IPS DF 4.7 (cell line): ENCODE data around the gene LASP1NB.
"Not testable (repeated sequence)": the region's sequence is repeated elsewhere in the genome, so short reads cannot be mapped to it uniquely, and the experiment has no call there.

ENCODE experiments used
- DNase-seq: peaks from one replicate; pipeline ENCODE4 v3.0.0-alpha.2; 2013; ENCODE audit warnings: low spot score; ENCODE audit errors: extremely low read depth

Gene LASP1NB

DNA sequence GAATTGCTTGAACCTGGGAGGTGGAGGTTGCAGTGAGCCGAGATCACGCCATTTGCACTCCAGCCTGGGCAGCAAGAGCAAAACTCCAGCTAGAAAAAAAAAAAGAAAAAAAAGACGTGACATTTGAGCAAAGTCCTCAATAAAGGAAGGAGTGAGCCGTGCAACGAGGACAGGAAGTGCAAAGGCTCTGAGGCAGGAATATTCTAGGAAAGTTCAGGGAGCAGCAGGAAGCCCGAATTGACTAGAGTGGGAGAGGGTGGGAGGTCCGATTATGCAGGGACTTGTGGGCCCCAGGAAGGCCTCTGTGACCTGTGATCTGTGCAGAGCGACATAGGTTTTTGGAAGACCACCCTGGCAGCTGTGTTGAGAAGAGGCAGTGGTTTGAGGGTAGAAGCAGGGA, 8.6 kb upstream of the LASP1NB start:
- DNase-seq = no peak

DNA sequence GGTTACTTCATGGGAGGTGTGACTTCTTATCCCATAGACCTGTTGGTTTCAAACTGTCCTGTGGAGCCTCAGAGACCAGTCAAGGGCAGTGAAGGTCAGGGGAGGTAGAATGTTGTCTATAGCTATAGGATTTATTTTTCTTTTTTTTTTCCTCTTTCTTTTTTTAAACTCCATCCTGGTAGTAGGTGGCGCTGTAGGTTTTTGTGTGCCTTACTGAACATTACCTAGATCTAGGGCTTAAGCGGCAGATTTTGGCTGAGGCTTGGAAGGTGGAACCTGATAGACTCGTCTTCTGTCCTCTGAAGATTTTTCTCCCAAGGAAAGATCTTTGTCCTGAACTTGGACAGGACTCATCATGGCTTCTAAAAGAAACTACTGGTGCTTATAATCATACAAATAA, 8.2 kb upstream of the LASP1NB start:
- DNase-seq = no peak

DNA sequence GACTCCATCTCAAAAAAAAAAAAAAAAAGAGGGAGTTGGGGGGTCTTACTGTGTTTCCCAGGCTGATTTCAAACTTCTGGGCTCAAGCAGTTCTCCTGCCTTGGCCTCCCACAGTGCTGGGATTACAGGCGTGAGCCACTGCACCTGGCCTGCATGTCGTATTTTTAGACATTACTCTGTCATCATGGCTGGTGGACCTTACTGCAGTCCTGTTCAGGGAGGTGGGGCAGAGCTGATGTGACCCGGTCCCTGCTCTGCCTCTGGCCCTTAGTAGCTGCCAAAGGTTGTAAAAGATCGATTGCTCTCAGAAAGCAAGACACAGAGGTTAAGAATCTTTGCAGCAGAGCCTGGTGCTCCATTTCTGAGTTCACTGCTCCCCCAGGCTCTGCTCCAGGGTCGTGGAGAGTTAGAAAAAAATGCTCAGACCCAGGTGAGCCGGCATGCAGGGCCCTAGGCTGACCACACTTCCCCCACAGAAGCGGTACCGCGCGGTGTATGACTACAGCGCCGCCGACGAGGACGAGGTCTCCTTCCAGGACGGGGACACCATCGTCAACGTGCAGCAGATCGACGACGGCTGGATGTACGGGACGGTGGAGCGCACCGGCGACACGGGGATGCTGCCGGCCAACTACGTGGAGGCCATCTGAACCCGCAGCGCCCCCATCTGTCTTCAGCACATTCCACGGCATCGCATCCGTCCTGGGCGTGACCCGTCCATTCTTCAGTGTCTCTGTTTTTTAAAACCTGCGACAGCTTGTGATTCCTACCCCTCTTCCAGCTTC, 7.1 kb upstream of the LASP1NB start:
- DNase-seq = no peak

DNA sequence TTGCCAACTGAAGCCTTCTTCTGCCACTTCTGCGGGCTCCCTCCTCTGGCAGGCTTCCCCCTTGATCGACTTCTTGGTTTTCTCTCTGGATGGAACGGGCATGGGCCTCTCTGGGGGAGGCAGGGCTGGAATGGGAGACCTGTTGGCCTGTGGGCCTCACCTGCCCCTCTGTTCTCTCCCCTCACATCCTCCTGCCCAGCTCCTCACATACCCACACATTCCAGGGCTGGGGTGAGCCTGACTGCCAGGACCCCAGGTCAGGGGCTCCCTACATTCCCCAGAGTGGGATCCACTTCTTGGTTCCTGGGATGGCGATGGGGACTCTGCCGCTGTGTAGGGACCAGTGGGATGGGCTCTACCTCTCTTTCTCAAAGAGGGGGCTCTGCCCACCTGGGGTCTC, 6.5 kb upstream of the LASP1NB start:
- no peak for DNase-seq

DNA sequence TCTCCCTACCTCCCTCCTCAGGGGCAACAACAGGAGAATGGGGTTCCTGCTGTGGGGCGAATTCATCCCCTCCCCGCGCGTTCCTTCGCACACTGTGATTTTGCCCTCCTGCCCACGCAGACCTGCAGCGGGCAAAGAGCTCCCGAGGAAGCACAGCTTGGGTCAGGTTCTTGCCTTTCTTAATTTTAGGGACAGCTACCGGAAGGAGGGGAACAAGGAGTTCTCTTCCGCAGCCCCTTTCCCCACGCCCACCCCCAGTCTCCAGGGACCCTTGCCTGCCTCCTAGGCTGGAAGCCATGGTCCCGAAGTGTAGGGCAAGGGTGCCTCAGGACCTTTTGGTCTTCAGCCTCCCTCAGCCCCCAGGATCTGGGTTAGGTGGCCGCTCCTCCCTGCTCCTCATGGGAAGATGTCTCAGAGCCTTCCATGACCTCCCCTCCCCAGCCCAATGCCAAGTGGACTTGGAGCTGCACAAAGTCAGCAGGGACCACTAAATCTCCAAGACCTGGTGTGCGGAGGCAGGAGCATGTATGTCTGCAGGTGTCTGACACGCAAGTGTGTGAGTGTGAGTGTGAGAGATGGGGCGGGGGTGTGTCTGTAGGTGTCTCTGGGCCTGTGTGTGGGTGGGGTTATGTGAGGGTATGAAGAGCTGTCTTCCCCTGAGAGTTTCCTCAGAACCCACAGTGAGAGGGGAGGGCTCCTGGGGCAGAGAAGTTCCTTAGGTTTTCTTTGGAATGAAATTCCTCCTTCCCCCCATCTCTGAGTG, 5.9 kb upstream of the LASP1NB start:
- DNase-seq = no peak

DNA sequence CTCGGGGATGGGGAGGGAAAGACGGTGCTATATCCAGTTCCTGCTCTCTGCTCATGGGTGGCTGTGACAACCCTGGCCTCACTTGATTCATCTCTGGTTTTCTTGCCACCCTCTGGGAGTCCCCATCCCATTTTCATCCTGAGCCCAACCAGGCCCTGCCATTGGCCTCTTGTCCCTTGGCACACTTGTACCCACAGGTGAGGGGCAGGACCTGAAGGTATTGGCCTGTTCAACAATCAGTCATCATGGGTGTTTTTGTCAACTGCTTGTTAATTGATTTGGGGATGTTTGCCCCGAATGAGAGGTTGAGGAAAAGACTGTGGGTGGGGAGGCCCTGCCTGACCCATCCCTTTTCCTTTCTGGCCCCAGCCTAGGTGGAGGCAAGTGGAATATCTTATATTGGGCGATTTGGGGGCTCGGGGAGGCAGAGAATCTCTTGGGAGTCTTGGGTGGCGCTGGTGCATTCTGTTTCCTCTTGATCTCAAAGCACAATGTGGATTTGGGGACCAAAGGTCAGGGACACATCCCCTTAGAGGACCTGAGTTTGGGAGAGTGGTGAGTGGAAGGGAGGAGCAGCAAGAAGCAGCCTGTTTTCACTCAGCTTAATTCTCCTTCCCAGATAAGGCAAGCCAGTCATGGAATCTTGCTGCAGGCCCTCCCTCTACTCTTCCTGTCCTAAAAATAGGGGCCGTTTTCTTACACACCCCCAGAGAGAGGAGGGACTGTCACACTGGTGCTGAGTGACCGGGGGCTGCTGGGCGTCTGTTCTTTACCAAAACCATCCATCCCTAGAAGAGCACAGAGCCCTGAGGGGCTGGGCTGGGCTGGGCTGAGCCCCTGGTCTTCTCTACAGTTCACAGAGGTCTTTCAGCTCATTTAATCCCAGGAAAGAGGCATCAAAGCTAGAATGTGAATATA, 4.8 kb upstream of the LASP1NB start:
- no peak for DNase-seq

DNA sequence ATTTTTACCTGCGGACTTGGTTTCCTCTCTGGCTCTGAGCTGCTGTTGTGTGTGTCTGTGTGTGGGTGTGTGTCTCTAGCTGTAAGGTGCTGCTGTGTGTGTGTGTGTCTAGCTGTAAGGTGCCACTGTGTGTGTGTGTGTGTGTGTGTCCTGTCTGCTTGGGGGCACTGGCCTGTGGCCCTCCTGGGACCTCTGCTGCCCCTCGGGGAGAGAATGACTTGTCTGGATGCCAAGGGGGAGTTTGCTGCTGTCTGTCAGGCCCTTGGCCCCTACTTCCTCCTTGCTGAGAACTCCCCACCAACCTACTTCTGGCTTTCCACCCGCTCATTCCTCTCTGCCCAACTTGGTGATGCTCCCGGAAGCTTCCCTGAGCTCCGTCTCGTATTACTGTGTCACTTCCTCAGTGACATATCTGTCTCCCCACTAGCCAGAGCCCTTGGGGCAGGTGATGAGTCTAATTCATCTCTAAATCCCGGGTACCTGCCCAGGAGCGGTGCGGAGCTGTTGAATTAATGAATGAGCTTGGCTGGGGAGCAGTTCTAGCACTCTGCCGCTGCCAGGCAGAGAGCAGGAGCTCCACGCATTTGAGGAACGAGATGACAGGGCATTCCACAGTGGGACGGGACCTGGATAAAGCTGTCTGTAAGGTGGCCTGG, 3.5 kb upstream of the LASP1NB start:
- DNase-seq = no peak

DNA sequence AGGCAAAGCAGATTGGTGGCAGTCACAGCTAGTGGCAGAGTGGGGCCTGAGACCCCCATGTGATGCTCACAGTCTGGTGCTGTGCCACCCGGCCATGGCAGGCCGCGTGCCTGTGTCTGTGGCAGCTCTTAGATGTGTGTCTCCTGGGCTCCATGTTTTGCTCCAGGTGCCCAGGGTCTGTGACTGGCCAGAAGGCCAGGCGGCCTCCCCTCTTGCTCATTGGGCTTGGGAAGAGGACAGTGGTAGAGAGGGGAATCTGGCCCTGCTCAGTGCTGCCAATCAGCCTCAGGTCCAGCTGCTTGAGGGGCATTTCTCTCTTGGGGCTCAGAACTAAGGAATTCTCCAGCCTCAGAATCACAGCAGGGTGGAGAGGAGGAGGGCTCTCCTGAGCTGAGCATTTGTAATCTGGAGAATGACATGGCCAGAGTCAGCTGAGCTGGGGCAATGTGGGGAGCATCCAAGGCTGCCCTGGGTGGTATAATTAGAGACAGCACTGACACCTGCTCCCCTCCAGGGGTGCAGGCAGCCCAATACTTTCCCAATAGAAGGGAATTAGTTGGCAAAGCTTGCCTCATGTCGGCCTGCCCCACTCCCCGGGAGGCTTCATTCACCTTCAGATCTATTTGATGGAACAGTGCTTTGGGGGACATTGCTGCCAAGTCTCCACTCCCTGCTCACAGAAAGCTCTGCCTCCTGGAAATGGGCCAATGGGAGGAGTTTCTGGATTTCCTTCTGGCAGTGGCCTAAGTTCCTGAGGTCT, 2.7 kb upstream of the LASP1NB start:
- no peak for DNase-seq

DNA sequence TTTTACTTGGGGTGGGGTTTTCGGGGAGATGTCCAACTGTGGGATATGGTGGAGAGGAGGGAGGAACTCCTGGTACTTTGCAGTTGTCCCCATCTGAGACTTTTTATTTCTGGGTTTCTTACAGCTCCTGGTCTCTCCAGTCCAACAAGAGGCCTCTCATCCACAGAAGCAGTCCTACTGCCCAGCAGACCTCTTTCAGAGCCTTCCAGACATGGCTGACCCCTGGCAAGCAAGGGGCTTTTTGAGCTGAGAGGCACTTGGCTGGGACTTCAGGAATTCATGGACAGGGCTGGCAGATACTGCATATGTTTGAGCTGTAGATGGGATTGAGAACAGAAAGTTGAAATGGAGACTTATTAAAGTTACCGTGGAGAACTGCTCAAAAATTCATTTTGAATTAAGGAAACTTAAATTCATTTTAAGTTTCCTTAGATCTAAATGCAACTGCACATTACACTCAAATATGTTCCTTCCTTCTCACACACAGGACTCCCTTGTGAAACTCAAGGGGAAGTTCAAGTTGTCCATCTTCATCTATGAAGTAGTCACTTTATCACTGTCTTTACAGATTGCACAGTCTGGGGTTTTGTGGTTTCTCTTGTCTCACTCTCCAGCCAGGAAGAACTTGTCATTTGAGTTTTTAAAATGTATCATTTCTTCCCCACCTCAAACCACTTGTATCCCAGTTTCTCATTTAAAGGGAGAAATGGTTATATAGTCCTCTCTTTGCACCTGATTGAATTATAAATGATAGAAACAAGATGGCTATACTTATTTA, 1.1 kb downstream of the LASP1NB start:
- DNase-seq = no peak

DNA sequence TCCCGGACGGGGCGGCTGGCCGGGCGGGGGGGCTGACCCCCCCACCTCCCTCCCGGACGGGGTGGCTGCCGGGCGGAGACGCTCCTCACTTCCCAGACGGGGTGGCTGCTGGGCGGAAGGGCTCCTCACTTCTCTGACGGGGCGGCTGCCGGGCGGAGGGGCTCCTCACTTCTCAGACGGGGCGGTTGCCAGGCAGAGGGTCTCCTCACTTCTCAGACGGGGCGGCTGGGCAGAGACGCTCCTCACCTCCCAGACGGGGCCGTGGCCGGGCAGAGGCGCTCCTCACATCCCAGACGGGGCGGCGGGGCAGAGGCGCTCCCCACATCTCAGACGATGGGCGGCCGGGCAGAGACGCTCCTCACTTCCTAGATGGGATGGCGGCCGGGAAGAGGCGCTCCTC, 5.4 kb downstream of the LASP1NB start:
- DNase-seq = not testable (repeated sequence)

DNA sequence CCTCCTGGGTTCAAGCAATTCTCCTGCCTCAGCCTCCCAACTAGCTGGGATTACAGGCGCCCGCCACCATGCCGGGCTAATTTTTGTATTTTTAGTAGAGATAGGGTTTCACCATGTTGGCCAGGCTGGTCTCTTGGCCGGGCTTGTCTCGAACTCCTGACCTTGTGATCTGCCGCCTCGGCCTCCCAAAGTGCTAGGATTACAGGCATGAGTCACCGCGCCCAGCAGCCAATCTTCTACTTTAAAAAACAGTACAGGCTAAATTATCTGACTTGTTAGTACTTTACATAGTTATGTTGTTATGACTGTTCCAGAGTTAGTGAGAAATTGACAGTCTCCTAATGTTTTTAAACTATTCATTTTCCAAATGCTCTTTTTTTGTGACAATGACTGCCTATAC, 8.5 kb downstream of the LASP1NB start:
- not testable (repeated sequence) for DNase-seq

DNA sequence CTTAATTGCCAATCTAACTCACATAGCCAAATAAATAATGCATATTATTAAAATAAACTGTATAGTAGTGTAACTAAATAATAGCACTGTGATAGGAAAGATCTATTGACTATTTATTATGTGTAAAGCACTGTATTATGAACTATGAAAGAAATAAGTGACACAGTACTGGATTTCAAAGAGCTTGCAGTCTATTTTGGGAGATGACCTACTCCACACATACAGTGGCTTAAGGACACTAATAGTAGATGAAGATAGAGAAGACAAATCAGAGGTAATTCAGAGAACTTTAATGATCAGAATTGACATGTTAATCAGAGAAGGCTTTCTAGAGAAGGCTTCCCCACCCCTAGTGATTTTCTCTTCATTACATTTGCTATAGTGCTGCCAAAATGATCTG, 14.6 kb downstream of the LASP1NB start:
- no peak for DNase-seq

DNA sequence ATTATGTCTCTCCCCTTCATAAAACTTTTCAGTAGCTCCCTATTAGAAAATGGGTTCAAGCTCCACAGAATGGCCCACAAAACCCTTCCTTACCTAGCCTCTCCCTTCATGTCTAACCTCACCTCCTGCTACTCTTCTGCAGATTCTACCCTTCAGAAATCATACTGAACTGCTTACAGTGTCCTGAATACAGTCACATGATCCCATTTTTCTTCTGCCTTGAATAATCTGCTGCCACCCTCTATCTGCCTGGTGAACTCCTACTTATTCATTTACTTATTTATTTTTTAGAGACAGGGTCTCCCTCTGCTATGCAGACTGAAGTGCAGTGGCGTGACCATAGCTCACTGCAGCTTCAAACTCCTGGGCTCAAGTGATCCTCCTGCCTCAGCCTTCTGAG, 15.0 kb downstream of the LASP1NB start:
- DNase-seq = no peak

DNA sequence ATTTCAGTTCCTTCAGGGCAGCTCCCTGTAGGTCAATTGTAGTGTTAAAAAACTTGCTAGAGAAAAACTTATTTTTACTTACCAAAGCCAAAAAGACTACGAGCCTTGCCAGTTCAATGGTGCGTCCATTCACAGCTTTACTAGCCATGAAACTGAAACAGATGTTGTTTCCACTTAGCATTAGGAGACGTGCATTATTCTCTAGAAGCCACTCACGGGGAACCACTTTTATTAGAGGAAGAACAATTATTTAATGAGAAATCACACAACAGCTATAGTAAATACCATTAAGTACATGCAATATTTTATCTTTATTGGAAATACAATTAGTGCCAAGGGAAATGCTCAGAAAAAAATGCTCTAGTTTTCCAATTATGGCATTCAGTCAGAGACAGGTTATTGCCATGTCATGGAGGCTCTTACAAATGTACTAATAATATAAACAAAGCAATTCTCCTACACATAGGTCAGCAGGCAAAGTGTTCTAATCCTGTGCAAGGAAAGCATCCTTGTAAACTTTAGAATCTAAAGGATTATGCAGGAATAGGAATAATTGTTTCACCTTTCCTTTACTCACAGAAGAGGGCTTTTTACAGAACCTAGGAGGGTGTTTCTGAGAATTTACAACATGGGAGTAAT, 17.4 kb downstream of the LASP1NB start:
- no peak for DNase-seq

DNA sequence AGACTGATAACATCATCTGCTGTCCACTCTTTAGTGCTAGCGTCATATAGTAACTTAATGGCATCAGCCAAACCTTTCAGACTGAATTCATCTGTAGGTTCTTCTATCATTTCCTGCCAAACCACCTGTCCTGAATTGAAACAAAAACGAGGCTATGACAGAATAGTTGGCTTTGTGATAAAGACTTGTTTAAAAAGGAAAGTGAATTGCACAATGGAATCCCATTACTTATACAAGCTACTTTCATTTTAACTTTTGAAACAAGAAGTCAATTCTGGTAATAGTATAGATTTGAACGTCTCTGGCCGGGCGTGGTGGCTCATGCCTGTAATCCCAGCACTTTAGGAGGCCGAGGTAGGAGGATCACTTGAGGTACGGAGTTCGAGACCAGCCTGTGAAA, 18.2 kb downstream of the LASP1NB start:
- DNase-seq = no peak

DNA sequence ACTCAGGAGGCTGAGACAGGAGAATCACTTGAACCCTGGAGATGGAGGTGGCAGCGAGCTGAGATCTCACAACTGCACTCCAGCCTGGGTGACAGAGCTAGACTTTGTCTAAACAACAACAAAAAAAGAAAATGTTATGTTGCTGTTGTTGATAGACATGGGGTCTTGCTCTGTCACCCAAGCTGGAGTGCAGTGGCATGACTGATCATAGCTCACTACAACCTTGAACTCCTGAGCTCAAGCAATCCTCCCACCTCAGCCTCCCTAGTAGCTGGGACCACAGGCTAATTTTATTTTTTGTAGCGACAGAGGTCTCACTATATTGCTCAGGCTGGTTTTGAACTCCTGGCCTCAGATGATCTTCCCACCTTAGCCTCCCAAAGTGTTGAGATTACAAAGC, 21.8 kb downstream of the LASP1NB start:
- DNase-seq = no peak

DNA sequence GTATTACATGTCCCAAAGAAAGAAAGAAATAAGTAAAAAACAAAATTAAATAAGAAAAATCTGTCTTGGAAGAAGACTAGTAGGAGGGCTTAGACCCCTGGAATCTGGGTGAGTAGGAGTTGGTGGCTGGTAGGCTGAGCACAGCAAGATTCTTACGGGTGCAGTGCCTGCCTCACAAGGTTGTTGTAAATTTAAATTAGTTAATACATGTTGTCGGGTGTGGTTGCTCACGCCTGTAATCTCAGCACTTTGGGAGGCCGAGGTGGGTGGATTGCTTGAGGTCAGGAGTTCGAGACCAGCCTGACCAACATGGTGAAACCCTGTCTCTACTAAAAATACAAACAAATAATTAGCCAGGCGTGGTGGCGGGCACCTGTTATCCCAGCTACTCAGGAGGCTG, 28.4 kb downstream of the LASP1NB start:
- not testable (repeated sequence) for DNase-seq

DNA sequence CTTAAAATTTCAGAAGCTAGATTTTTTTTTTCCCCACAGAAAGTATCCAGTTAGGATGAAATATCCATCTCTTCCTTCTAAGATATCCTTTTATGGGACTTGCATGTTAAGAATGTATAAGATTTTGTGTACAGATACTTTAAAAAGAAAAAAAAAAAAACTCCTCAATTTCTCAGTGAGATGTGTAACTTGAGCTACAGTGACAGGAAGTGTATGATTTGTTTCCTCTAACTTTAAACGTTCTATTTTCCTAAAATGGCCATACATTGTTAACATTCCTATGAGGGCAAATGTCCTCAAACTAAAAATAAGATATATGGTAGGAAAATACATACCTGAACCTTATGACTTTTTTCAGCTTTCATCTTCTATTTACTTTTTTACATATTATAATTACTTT, 32.9 kb downstream of the LASP1NB start:
- DNase-seq = no peak

DNA sequence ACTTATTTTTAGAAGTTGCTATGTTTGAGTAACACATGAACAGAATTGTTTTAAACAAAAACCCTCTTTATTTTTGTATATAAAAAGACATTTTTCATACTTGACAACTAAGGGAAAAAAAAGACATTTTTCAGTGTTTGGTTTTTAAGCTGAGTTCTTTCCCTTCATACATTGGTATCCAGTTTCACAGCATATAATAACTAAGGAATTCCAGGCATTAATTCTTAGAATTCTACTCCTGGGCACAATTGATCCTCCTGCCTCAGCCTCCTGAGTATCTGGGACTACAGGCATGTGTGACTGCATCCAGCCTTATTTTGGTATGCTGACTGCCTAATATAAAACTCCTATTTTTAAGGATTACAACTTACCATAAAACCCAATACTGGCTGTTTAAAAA, 33.3 kb downstream of the LASP1NB start:
- DNase-seq = no peak
